Neural cell (in vitro differentiated cells): ENCODE data around the gene NYAP1.

ENCODE experiments used
- EP300 ChIP-seq: fragments of 450-650 bp; conservative IDR thresholded peaks from 2 replicates; pipeline ENCODE4 v1.6.1; 2014; ENCODE audit warnings: antibody characterized with exemption, mild to moderate bottlenecking, moderate library complexity; ENCODE audit not compliant: poor library complexity, severe bottlenecking
- MXI1 ChIP-seq: fragments of 450-650 bp; conservative IDR thresholded peaks from 2 replicates; pipeline ENCODE4 v1.6.1; 2014; ENCODE audit warnings: antibody characterized with exemption, mild to moderate bottlenecking; ENCODE audit not compliant: poor library complexity, severe bottlenecking
- POLR2AphosphoS5 ChIP-seq: IDR thresholded peaks from 2 replicates; pipeline ENCODE4 v1.6.1; 2012
- RAD21 ChIP-seq: fragments of 450-650 bp; conservative IDR thresholded peaks from 2 replicates; pipeline ENCODE4 v1.6.1; 2014; ENCODE audit warnings: antibody characterized with exemption, mild to moderate bottlenecking, moderate library complexity
- TAF1 ChIP-seq: IDR thresholded peaks from 2 replicates; pipeline ENCODE4 v1.6.1; 2012; ENCODE audit warnings: low read depth
- TF ChIP-seq, protein P1 (sequence below): fragments of 450-650 bp; IDR thresholded peaks from 2 replicates; pipeline ENCODE4 v1.5.1; 2014; ENCODE audit warnings: antibody characterized with exemption, mild to moderate bottlenecking, moderate library complexity; ENCODE audit not compliant: poor library complexity, severe bottlenecking

DNA sequence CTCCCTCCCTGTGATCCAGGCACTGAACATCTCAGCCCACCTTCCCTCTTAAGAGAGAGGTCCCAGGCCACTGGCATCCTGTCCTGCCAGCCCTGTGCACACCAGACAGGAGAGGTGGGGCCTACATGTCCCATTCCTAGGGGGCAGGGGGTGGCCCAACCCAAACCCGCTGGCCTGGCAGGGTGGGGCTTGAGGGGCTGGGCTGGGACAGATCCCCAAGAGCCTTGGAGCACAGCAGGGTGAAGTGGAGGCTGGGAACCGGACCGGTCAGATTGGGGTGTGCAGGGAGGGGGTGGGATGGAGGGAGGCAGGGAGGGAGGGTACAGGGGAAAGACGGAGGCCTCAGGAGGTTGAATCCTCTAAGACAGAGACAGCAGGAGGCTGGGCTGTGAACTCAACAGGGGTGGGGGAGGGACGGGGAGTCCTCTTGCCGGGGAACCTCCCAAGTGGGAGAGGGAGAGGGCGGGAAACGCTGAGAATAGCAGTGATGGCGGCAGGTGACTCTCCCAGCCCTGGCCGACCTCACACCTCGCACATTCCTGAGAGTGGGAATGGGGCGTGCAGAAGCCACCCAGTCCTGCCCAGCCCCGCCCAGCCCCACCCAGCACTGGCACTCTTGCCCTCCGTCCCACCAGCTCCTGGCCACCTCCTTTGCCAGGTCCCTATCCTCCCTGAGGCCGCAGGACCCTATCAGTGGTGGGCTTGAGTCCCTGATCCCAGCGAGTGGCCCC, 11.4 kb upstream of the NYAP1 start:
- TF ChIP-seq, protein P1, sequence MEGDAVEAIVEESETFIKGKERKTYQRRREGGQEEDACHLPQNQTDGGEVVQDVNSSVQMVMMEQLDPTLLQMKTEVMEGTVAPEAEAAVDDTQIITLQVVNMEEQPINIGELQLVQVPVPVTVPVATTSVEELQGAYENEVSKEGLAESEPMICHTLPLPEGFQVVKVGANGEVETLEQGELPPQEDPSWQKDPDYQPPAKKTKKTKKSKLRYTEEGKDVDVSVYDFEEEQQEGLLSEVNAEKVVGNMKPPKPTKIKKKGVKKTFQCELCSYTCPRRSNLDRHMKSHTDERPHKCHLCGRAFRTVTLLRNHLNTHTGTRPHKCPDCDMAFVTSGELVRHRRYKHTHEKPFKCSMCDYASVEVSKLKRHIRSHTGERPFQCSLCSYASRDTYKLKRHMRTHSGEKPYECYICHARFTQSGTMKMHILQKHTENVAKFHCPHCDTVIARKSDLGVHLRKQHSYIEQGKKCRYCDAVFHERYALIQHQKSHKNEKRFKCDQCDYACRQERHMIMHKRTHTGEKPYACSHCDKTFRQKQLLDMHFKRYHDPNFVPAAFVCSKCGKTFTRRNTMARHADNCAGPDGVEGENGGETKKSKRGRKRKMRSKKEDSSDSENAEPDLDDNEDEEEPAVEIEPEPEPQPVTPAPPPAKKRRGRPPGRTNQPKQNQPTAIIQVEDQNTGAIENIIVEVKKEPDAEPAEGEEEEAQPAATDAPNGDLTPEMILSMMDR: no peak
- TF ChIP-seq TAF1 (no peak), MXI1 (no peak), POLR2AphosphoS5 (no peak), RAD21 (no peak), EP300 (no peak)
